GM12878 (cell line): ENCODE results near the gene MMP1. TPM values are rescaled to one million over a fixed set of nuclear protein-coding genes. Genes with fewer than 3 reads are reported as not detected.

Experiments used
- ATAC-seq: fragments of 200-7000 bp; cut with Tn5 transposase; 3 replicates; pipeline ENCODE4 v1.9.1; 2020; ENCODE audit warnings: mild to moderate bottlenecking, moderate library complexity
- BruUV-seq: library from RNA; stranded (reverse); fragments of 400-500 nt; replicated peaks from 2 replicates; lab custom pipeline; 2021; lab: Mats Ljungman, UMichigan
- CTCF ChIA-PET: fragments of 300-600 bp; sonication (Branson Sonifier 250); formaldehyde crosslinking; extraction: SDS; loops from one replicate; lab custom pipeline; 2021; ENCODE audit warnings: inconsistent platforms; lab: Yijun Ruan, JAX
- POLR2A ChIA-PET: fragments of 350-600 bp; formaldehyde crosslinking; extraction: SDS; loops from one replicate; lab custom pipeline; 2021; ENCODE audit warnings: inconsistent platforms; lab: Charles Lee
- RAD21 ChIA-PET: fragments of 300-600 bp; sonication (Branson Sonifier 250); formaldehyde crosslinking; loops from one replicate; lab custom pipeline; 2023; ENCODE audit warnings: antibody characterized with exemption; ENCODE audit not compliant: unreplicated experiment; lab: Charles Lee
- SMC1A ChIA-PET: fragments of 300-600 bp; sonication (Branson Sonifier 250); formaldehyde crosslinking; loops from one replicate; lab custom pipeline; 2023; ENCODE audit not compliant: unreplicated experiment, uncharacterized antibody; lab: Charles Lee
- DNase-seq: peaks from one replicate; pipeline ENCODE4 v3.0.0-alpha.2; 2011; ENCODE audit warnings: low read depth, low spot score
- FAIRE-seq: peaks from 3 replicates; lab custom pipeline; 2011; peaks lifted over from hg19 to GRCh38; lab: Jason Lieb, UNC
- H2AFZ ChIP-seq: 2 replicates; pipeline ENCODE4 v1.6.0; 2011; ENCODE audit warnings: low read depth, low read length, control low read depth; ENCODE audit not compliant: control insufficient read depth
- H3K27ac ChIP-seq: 2 replicates; pipeline ENCODE4 v1.5.1; 2011; ENCODE audit warnings: control low read depth; ENCODE audit not compliant: control insufficient read depth, insufficient read depth
- H3K27me3 ChIP-seq, 2 experiments: replicated peaks in 1 of 2; 2 replicates each; pipeline versions ENCODE4 v1.6.0 to v1.6.1; 2011; ENCODE audit warnings: low read length in 1 of 2; ENCODE audit not compliant: control insufficient read depth in 2 of 2, insufficient read depth in 2 of 2
- H3K36me3 ChIP-seq, 2 experiments: 2 replicates each; pipeline ENCODE4 v1.5.1; 2011; ENCODE audit warnings: low read length in 1 of 2; ENCODE audit not compliant: control insufficient read depth in 2 of 2, insufficient read depth in 2 of 2
- H3K4me1 ChIP-seq: 2 replicates; pipeline ENCODE4 v1.6.1; 2011; ENCODE audit warnings: mild to moderate bottlenecking, low read length, moderate library complexity, mixed read lengths; ENCODE audit not compliant: control insufficient read depth, insufficient read depth
- H3K4me2 ChIP-seq: 2 replicates; pipeline ENCODE4 v1.6.0; 2011; ENCODE audit warnings: control low read depth; ENCODE audit not compliant: control insufficient read depth, insufficient read depth
- H3K4me3 ChIP-seq: fragments of 200-600 bp; sonication (generic); 2 replicates; pipeline ENCODE4 v1.5.1; 2016
- H3K79me2 ChIP-seq: 2 replicates; pipeline ENCODE4 v1.6.0; 2011; ENCODE audit warnings: low read length; ENCODE audit not compliant: control insufficient read depth, insufficient read depth
- H3K9ac ChIP-seq: 2 replicates; pipeline ENCODE4 v1.8.0; 2011; ENCODE audit warnings: low read length, control low read depth, mixed read lengths; ENCODE audit not compliant: control insufficient read depth, insufficient read depth
- H3K9me3 ChIP-seq: replicated peaks from 3 replicates; pipeline ENCODE4 v1.5.1; 2011; ENCODE audit warnings: mild to moderate bottlenecking, low read length; ENCODE audit not compliant: control insufficient read depth, insufficient read depth
- H4K20me1 ChIP-seq: 2 replicates; pipeline ENCODE4 v1.6.0; 2011; ENCODE audit not compliant: control insufficient read depth, insufficient read depth
- ASH2L ChIP-seq: fragments of 300-600, 200-600 bp; sonication (generic); IDR thresholded peaks from 2 replicates; pipeline ENCODE4 v1.6.1; 2017; ENCODE audit warnings: low read depth, mild to moderate bottlenecking, borderline replicate concordance
- FOXK2 ChIP-seq: fragments of 450-650 bp; IDR thresholded peaks from 2 replicates; pipeline ENCODE4 v1.6.1; 2017; ENCODE audit warnings: mild to moderate bottlenecking, moderate library complexity
- HDAC2 ChIP-seq: fragments of 200-600 bp; sonication (generic); IDR thresholded peaks from 2 replicates; pipeline ENCODE4 v1.6.1; 2017
- KDM1A ChIP-seq: fragments of 200-600 bp; sonication (generic); IDR thresholded peaks from 2 replicates; pipeline ENCODE4 v1.6.1; 2016; ENCODE audit warnings: borderline replicate concordance
- NFIC ChIP-seq: IDR thresholded peaks from 2 replicates; pipeline ENCODE4 v1.6.1; 2012; ENCODE audit warnings: low read depth, mild to moderate bottlenecking, inconsistent platforms, low read length, moderate library complexity
- POLR2A ChIP-seq: IDR thresholded peaks from 2 replicates; pipeline ENCODE4 v1.6.1; 2011; ENCODE audit warnings: low read depth, mild to moderate bottlenecking, low read length
- RAD21 ChIP-seq: IDR thresholded peaks from 2 replicates; pipeline ENCODE4 v1.6.1; 2011; ENCODE audit warnings: mild to moderate bottlenecking, low read depth, low read length, moderate library complexity; ENCODE audit not compliant: insufficient read depth
- SMAD5 ChIP-seq: IDR thresholded peaks from 2 replicates; pipeline ENCODE4 v1.6.1; 2016; ENCODE audit warnings: antibody characterized with exemption, low read depth
- SREBF2 ChIP-seq: IDR thresholded peaks from 2 replicates; pipeline ENCODE4 v1.6.1; 2012; ENCODE audit warnings: mild to moderate bottlenecking, low read length
- ZNF217 ChIP-seq: fragments of 450-650 bp; IDR thresholded peaks from 2 replicates; pipeline ENCODE4 v1.6.1; 2017; ENCODE audit warnings: antibody characterized with exemption, mild to moderate bottlenecking
- ZZZ3 ChIP-seq: IDR thresholded peaks from 2 replicates; pipeline ENCODE4 v1.6.1; 2011; ENCODE audit warnings: low read depth; ENCODE audit not compliant: control insufficient read depth, insufficient read length
- WGBS: methylation state at CpG from one replicate; pipeline ENCODE4 v1.1.6; 2016; ENCODE audit warnings: low lambda C conversion rate; ENCODE audit not compliant: insufficient replicate concordance, insufficient coverage; ENCODE audit errors: missing lambda C conversion rate; 5-methylcytosine and 5-hydroxymethylcytosine counted together
- in situ Hi-C: fragments of 300-500 bp; cut with MboI; formaldehyde crosslinking; loops from 9 replicates; pipeline ENCODE4 v1.14.3; 2018; ENCODE audit warnings: mixed read lengths
- intact Hi-C: fragments of 100-400 bp; cut with micrococcal nuclease; formaldehyde crosslinking; loops from one replicate; pipeline ENCODE4 v1.14.2; 2022; ENCODE audit not compliant: unreplicated experiment
- polyA plus RNA-seq, 11 experiments: library from polyadenylated mRNA; depleted of rRNA in 4 of 11; unstranded in 6 of 11; stranded (reverse) in 5 of 11; fragments of >200 nt; fragmentation: Nextera tagmentation in 4 of 11; fragmentation: Illumina TruSeq in 1 of 11; extraction: Ambion mirVana in 4 of 11; extraction: Trizol in 1 of 11; gene quantifications; 1 replicate in 1 of 11; 2 replicates in 10 of 11; pipeline versions ENCODE4 v1.2.1 to v1.2.3, GENCODE V29; 2011 to 2016; ENCODE audit warnings: inconsistent platforms in 2 of 11, missing spikeins in 2 of 11, low read depth in 1 of 11
- total RNA-seq, 4 experiments: library from RNA; depleted of rRNA in 3 of 4; stranded (reverse); fragments of >200 nt in 3 of 4; fragmentation: Illumina TruSeq in 1 of 4; extraction: Trizol in 1 of 4; gene quantifications; 2 replicates each; pipeline versions ENCODE4 v1.2.1 to v1.2.3, GENCODE V29; 2013 to 2021
- TF ChIP-seq, protein P1 (sequence below): fragments of 450-650 bp; IDR thresholded peaks from 2 replicates; pipeline ENCODE4 v1.6.1; 2017; ENCODE audit warnings: antibody characterized with exemption, mild to moderate bottlenecking, moderate library complexity
- TF ChIP-seq, protein P2 (sequence below): IDR thresholded peaks from 2 replicates; pipeline ENCODE4 v1.6.1; 2012; ENCODE audit warnings: low read length, inconsistent platforms
- TF ChIP-seq, protein P3 (sequence below): fragments of 150-350 bp; IDR thresholded peaks from 2 replicates; pipeline ENCODE4 v1.6.1; 2016; ENCODE audit warnings: low read depth, low read length

Gene MMP1
- total and polyA plus RNA-seq, 10 of the 15 experiments (the other 5 are each of a cell fraction or from before 2014, with no cell fraction given): not detected

DNA sequence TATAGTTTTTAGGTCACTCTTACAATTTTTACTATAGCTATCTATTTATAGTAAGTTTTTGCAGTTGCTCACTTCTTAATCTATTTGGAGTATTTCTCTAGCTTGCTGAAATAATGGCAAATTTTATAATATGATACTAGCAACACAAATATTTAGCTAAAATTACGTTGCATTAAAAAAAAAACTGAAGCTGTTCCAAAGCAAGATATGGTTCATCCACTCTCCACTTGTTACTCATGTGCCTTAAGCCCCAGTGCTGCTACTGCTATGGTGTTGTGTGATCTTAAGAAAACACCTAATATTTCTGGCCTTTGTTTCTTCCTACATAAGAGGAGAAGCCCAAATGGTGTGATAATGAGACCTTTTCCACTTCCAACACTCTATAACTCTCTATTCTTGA is 45.0 kb upstream of the MMP1 start:
- ChIA-PET RAD21 (no interaction called here), POLR2A (no interaction called here), CTCF (interaction anchor here (0.9 to 1.3 kb wide), 3 partner anchors 12 to 194 kb away, joined by 4 to 5 read pairs (median 4); no protein-coding TSS in a partner anchor), SMC1A (interaction anchor here (1.2 to 1.7 kb wide), 3 partner anchors 16 to 72 kb away, joined by 3 to 5 read pairs (median 3); no protein-coding TSS in a partner anchor)
- whole genome bisulfite sequencing: 5% methylated on average over 1 of the region's 1 CpG
- Histone ChIP-seq H4K20me1 (no peaks in the 10 kb centered on the region), H3K27me3 (no peaks in the 10 kb centered on the region; a peak in 2 of 4 replicates), H3K4me1 (no peaks in the 10 kb centered on the region), H3K27ac (no peak overlapping the region), H3K36me3 (no peaks in the 10 kb centered on the region), H3K9me3 (no peaks in the 10 kb centered on the region), H3K9ac (no peak overlapping the region), H3K4me2 (no peak overlapping the region), H2AFZ (no peak overlapping the region), H3K4me3 (no peak overlapping the region), H3K79me2 (no peaks in the 10 kb centered on the region)
- intact Hi-C loops: no loop called here
- TF ChIP-seq KDM1A: no peak
- no peak for TF ChIP-seq NFIC
- TF ChIP-seq RAD21: no peak
- no peak for TF ChIP-seq ZZZ3
- TF ChIP-seq, protein P1, sequence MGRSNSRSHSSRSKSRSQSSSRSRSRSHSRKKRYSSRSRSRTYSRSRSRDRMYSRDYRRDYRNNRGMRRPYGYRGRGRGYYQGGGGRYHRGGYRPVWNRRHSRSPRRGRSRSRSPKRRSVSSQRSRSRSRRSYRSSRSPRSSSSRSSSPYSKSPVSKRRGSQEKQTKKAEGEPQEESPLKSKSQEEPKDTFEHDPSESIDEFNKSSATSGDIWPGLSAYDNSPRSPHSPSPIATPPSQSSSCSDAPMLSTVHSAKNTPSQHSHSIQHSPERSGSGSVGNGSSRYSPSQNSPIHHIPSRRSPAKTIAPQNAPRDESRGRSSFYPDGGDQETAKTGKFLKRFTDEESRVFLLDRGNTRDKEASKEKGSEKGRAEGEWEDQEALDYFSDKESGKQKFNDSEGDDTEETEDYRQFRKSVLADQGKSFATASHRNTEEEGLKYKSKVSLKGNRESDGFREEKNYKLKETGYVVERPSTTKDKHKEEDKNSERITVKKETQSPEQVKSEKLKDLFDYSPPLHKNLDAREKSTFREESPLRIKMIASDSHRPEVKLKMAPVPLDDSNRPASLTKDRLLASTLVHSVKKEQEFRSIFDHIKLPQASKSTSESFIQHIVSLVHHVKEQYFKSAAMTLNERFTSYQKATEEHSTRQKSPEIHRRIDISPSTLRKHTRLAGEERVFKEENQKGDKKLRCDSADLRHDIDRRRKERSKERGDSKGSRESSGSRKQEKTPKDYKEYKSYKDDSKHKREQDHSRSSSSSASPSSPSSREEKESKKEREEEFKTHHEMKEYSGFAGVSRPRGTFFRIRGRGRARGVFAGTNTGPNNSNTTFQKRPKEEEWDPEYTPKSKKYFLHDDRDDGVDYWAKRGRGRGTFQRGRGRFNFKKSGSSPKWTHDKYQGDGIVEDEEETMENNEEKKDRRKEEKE: no peak
- no peak for TF ChIP-seq ASH2L
- TF ChIP-seq ZNF217: no peak
- no peak for TF ChIP-seq HDAC2
- no peak for TF ChIP-seq SREBF2
- TF ChIP-seq FOXK2: no peak
- TF ChIP-seq POLR2A: no peak
- TF ChIP-seq, protein P2, sequence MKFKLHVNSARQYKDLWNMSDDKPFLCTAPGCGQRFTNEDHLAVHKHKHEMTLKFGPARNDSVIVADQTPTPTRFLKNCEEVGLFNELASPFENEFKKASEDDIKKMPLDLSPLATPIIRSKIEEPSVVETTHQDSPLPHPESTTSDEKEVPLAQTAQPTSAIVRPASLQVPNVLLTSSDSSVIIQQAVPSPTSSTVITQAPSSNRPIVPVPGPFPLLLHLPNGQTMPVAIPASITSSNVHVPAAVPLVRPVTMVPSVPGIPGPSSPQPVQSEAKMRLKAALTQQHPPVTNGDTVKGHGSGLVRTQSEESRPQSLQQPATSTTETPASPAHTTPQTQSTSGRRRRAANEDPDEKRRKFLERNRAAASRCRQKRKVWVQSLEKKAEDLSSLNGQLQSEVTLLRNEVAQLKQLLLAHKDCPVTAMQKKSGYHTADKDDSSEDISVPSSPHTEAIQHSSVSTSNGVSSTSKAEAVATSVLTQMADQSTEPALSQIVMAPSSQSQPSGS: no peak
- TF ChIP-seq, protein P3, sequence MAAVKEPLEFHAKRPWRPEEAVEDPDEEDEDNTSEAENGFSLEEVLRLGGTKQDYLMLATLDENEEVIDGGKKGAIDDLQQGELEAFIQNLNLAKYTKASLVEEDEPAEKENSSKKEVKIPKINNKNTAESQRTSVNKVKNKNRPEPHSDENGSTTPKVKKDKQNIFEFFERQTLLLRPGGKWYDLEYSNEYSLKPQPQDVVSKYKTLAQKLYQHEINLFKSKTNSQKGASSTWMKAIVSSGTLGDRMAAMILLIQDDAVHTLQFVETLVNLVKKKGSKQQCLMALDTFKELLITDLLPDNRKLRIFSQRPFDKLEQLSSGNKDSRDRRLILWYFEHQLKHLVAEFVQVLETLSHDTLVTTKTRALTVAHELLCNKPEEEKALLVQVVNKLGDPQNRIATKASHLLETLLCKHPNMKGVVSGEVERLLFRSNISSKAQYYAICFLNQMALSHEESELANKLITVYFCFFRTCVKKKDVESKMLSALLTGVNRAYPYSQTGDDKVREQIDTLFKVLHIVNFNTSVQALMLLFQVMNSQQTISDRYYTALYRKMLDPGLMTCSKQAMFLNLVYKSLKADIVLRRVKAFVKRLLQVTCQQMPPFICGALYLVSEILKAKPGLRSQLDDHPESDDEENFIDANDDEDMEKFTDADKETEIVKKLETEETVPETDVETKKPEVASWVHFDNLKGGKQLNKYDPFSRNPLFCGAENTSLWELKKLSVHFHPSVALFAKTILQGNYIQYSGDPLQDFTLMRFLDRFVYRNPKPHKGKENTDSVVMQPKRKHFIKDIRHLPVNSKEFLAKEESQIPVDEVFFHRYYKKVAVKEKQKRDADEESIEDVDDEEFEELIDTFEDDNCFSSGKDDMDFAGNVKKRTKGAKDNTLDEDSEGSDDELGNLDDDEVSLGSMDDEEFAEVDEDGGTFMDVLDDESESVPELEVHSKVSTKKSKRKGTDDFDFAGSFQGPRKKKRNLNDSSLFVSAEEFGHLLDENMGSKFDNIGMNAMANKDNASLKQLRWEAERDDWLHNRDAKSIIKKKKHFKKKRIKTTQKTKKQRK: no peak
- TF ChIP-seq SMAD5: no peak
- FAIRE-seq (no peak), ATAC-seq (no peak), DNase-seq (no peak)
- in situ Hi-C loops: no loop called here
- BruUV-seq: no TSS peak
